Measurements from ENCODE around the gene BRSK2.
"Not testable (repeated sequence)": the region's sequence is repeated elsewhere in the genome, so short reads cannot be mapped to it uniquely, and the experiment has no call there.

Gene BRSK2

DNA sequence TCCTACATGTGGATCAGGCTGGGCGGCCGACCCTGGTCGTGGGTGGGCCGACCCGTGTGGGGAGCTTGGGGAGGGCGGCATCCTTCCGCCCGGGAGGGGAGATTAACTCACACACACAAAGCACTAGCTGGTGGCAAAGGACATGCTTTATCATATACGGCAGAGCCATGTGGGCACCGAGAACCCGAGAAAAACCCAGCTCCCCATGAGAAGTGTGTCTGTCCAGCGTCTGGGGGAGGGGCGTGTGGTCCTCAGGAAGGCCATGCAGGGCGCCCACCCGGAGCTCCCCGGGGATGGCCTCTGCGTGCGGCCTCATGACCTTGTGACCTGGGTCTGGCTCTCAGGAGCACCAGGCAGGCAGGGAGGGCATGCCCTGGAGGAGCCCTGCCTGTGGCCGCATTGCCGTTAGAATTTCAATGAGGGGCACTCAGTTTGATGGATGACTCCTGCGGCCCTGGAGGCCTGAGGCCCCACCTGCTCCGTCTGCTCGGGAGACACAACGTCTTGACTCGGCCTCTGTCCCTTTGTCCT, 40.9 kb upstream of the BRSK2 start:
- Histone ChIP-seq H3K9me3 (ENCODE audit: low read length) (no peaks in the 10 kb centered on the region), H3K4me1 (ENCODE audit: insufficient read depth, low read length) (peaks cover 28% of the 10 kb centered on the region), H3K4me3 (ENCODE audit: low read length) (no peak overlapping the region), H3K27me3 (ENCODE audit: insufficient read depth, low read length) (peaks cover 5% of the 10 kb centered on the region), H2AFZ (ENCODE audit: low read depth, low read length) (no peak overlapping the region), H3K36me3 (ENCODE audit: insufficient read depth, low read length) (no peaks in the 10 kb centered on the region)

- Histone ChIP-seq H3K4me1 (ENCODE audit: insufficient read depth, low read length) (peaks cover 28% of the 10 kb centered on the region), H3K36me3 (ENCODE audit: insufficient read depth, low read length) (no peaks in the 10 kb centered on the region), H2AFZ (ENCODE audit: low read depth, low read length) (no peak overlapping the region), H3K4me3 (ENCODE audit: low read length) (no peak overlapping the region), H3K27me3 (ENCODE audit: insufficient read depth, low read length) (peaks cover 5% of the 10 kb centered on the region), H3K9me3 (ENCODE audit: low read length) (no peaks in the 10 kb centered on the region)
Observed at GRCh38 chr11:1349327-1350041, 40.2 kb upstream of the BRSK2 start.

DNA sequence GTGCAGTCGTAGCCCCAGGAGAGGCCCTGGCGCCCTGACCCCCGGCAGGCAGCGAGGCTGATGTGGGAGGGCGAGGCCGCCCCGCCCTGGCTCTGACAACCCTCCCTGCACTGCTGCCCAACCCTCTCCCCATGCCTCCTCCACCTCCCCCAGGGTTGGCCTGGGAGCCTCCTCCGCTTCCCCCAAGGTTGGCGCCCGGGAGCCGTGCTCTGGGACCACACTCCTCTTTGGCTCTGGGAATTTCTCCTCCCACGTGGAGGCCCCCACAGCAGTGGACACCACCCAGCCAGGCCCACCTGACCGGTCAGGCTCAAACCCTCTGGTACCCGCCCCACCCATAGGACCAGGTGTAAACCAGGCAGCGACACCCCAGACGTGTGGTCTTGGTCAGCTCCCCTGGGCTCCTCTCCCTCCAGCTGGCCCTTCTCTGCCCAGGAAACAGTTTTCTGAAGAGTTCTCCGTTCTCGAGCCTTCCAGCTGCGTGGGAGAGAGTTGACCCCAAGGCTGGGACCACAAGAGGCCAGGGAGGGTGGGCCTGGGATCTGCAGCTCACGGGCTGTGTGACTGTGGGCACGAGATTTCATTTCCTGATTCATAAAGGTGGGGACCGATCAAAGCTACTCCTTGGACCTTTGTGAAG, 39.5 kb upstream of the BRSK2 start:
- no peak overlapping the region for H3K4me3 ChIP-seq (ENCODE audit: low read length)
- no peaks in the 10 kb centered on the region for H3K9me3 ChIP-seq (ENCODE audit: low read length)
- peaks cover 5% of the 10 kb centered on the region for H3K27me3 ChIP-seq (ENCODE audit: insufficient read depth, low read length)
- peaks cover 28% of the 10 kb centered on the region for H3K4me1 ChIP-seq (ENCODE audit: insufficient read depth, low read length)
- no peaks in the 10 kb centered on the region for H3K36me3 ChIP-seq (ENCODE audit: insufficient read depth, low read length)
- H2AFZ ChIP-seq (ENCODE audit: low read depth, low read length), result no peak overlapping the region

- Histone ChIP-seq H3K9me3 (ENCODE audit: low read length) (no peaks in the 10 kb centered on the region), H3K27me3 (ENCODE audit: insufficient read depth, low read length) (no peaks in the 10 kb centered on the region), H3K36me3 (ENCODE audit: insufficient read depth, low read length) (no peaks in the 10 kb centered on the region), H3K4me3 (ENCODE audit: low read length) (no peak overlapping the region), H2AFZ (ENCODE audit: low read depth, low read length) (no peak overlapping the region), H3K4me1 (ENCODE audit: insufficient read depth, low read length) (peaks cover 28% of the 10 kb centered on the region)
Observed at GRCh38 chr11:1351278-1351937, 38.3 kb upstream of the BRSK2 start.

- Histone ChIP-seq H3K4me1 (ENCODE audit: insufficient read depth, low read length) (peaks cover 28% of the 10 kb centered on the region), H2AFZ (ENCODE audit: low read depth, low read length) (no peak overlapping the region), H3K4me3 (ENCODE audit: low read length) (no peak overlapping the region), H3K27me3 (ENCODE audit: insufficient read depth, low read length) (no peaks in the 10 kb centered on the region), H3K9me3 (ENCODE audit: low read length) (no peaks in the 10 kb centered on the region), H3K36me3 (ENCODE audit: insufficient read depth, low read length) (no peaks in the 10 kb centered on the region)
Observed at GRCh38 chr11:1352696-1353382, 36.9 kb upstream of the BRSK2 start.

DNA sequence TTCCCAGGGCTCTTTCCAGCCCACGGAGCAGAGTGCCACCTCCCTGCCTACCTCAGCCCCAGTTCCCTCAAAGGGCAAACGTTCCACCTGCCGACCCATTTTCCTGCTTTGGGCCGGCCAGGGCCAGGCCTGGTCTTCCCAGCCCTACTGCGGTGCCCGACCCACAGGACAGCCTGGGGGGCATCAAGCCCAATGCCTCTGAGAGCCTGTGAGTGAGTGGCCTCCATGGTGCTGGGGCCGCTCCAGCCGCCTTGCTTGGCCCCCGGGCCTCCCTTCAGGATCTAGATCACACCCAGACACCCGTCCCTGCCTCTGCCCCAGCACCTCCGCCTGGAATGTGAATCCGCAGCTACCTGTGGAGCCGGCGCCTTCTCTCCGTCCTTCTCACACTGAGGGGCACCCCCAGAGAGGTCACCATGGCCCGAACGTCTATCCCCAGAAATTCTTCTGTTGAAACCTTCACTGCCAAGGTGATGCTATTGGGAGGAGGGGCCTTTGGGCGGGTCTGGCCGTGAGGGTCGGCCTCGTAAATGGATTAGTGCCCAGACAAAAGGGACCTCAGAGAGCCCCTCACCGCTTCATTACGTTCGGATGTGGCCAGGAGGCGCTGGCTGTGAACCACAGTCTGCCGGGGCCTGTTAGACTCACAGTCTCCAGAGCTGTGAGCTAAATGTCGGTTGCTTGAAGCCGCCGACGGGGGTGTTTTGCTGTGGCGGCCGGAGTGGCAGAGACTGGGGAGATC, 36.2 kb upstream of the BRSK2 start:
- no peak overlapping the region for H2AFZ ChIP-seq (ENCODE audit: low read depth, low read length)
- H3K27me3 ChIP-seq (ENCODE audit: insufficient read depth, low read length), result no peaks in the 10 kb centered on the region
- H3K9me3 ChIP-seq (ENCODE audit: low read length), result no peaks in the 10 kb centered on the region
- peaks cover 21% of the 10 kb centered on the region for H3K4me1 ChIP-seq (ENCODE audit: insufficient read depth, low read length)
- H3K4me3 ChIP-seq (ENCODE audit: low read length), result no peak overlapping the region
- H3K36me3 ChIP-seq (ENCODE audit: insufficient read depth, low read length), result no peaks in the 10 kb centered on the region

GRCh38 chr11:1354125-1354938, 35.4 kb upstream of the BRSK2 start:
- Histone ChIP-seq H3K4me1 (ENCODE audit: insufficient read depth, low read length) (peaks cover 13% of the 10 kb centered on the region), H3K9me3 (ENCODE audit: low read length) (no peaks in the 10 kb centered on the region), H3K36me3 (ENCODE audit: insufficient read depth, low read length) (no peaks in the 10 kb centered on the region), H2AFZ (ENCODE audit: low read depth, low read length) (no peak overlapping the region), H3K27me3 (ENCODE audit: insufficient read depth, low read length) (no peaks in the 10 kb centered on the region), H3K4me3 (ENCODE audit: low read length) (no peak overlapping the region)

DNA sequence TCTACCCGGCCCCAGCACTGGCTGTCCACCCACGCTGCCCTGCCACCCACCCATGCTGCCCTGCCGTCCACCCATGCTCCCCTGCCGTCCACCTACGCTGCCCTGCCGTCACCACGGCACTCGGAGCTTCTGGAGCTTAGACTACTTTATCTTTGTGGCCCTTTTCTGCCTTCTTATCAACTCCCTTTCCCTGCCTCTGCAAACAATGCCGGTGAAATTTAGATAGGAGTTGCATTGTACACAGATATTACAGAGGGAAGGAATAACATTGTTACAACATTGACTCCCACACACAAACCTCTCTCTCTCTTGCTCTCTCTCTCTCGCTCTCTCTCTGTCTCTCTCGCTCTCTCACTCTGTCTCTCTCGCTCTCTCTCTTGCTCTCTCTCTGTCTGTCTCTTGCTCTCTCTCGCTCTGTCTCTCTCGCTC, 33.7 kb upstream of the BRSK2 start:
- Histone ChIP-seq H3K4me3 (ENCODE audit: low read length) (no peak overlapping the region), H2AFZ (ENCODE audit: low read depth, low read length) (no peak overlapping the region), H3K9me3 (ENCODE audit: low read length) (no peaks in the 10 kb centered on the region)

DNA sequence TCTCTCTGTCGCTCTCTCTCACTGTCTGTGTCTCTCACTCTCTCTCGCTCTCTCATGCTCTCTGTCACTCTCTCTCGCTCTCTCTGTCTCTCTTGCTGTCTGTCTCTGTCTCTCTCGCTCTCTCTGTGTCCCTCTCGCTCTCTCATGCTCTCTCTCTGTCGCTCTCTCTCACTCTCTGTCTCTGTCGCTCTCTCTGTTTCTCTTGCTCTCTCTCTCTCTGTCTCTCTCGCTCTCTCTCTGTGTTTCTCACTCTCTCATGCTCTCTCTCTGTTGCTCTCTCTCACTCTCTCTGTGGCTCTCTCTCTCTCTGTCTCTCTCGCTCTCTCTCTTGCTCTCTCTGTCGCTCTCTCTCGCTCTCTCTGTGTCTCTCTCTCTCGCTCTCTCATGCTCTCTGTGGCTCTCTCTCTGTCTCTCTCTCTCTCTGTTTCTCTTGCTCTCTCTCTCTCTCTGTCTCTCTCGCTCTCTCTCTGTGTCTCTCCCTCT, 33.2 kb upstream of the BRSK2 start:
- Histone ChIP-seq H3K36me3 (ENCODE audit: insufficient read depth, low read length) (no peaks in the 10 kb centered on the region), H3K4me3 (ENCODE audit: low read length) (no peak overlapping the region), H2AFZ (ENCODE audit: low read depth, low read length) (no peak overlapping the region), H3K4me1 (ENCODE audit: insufficient read depth, low read length) (no peaks in the 10 kb centered on the region), H3K27me3 (ENCODE audit: insufficient read depth, low read length) (no peaks in the 10 kb centered on the region), H3K9me3 (ENCODE audit: low read length) (no peaks in the 10 kb centered on the region)

More for the DNA sequence above, 33.7 kb upstream of the BRSK2 start:
- H3K27me3 ChIP-seq (ENCODE audit: insufficient read depth, low read length), result no peaks in the 10 kb centered on the region
- no peaks in the 10 kb centered on the region for H3K36me3 ChIP-seq (ENCODE audit: insufficient read depth, low read length)
- no peaks in the 10 kb centered on the region for H3K4me1 ChIP-seq (ENCODE audit: insufficient read depth, low read length)

- Histone ChIP-seq H3K9me3 (ENCODE audit: low read length) (no peaks in the 10 kb centered on the region), H3K4me3 (ENCODE audit: low read length) (no peak overlapping the region), H3K36me3 (ENCODE audit: insufficient read depth, low read length) (no peaks in the 10 kb centered on the region), H3K4me1 (ENCODE audit: insufficient read depth, low read length) (no peaks in the 10 kb centered on the region), H2AFZ (ENCODE audit: low read depth, low read length) (no peak overlapping the region), H3K27me3 (ENCODE audit: insufficient read depth, low read length) (no peaks in the 10 kb centered on the region)
Observed at GRCh38 chr11:1358286-1358685, 31.4 kb upstream of the BRSK2 start.

DNA sequence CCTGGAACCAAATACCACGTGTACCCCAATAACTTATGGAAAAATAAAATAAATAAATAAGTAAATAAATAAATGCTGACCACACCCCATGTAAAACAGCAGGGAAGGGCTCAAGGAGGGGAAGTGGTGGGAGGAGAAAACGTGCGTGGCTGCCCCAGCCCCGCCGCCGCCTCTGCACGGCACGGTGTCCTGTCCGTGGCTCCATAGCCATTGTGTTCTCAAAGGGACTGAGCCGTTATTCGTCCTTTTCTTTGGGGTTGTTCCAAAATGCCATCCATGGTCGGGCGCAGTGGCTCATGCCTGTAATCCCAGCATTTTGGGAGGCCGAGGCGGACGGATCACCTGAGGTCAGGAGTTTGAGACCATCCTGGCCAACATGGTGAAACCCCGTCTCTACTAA, 30.8 kb upstream of the BRSK2 start:
- not testable (repeated sequence) for H3K4me3 ChIP-seq (ENCODE audit: low read length); H2AFZ ChIP-seq (ENCODE audit: low read depth, low read length); H3K9me3 ChIP-seq (ENCODE audit: low read length); H3K36me3 ChIP-seq (ENCODE audit: insufficient read depth, low read length); H3K4me1 ChIP-seq (ENCODE audit: insufficient read depth, low read length); H3K27me3 ChIP-seq (ENCODE audit: insufficient read depth, low read length)

- H3K4me3 ChIP-seq (ENCODE audit: low read length), result no peak overlapping the region
- H3K27me3 ChIP-seq (ENCODE audit: insufficient read depth, low read length), result no peaks in the 10 kb centered on the region
- no peaks in the 10 kb centered on the region for H3K36me3 ChIP-seq (ENCODE audit: insufficient read depth, low read length)
- H2AFZ ChIP-seq (ENCODE audit: low read depth, low read length), result no peak overlapping the region
- no peaks in the 10 kb centered on the region for H3K9me3 ChIP-seq (ENCODE audit: low read length)
- H3K4me1 ChIP-seq (ENCODE audit: insufficient read depth, low read length), result no peaks in the 10 kb centered on the region
Observed at GRCh38 chr11:1359556-1359955, 30.2 kb upstream of the BRSK2 start.

Data from neuron (in vitro differentiated cells).